Measurements from ENCODE around the gene PPP1R15A.
"Not testable (repeated sequence)": the region's sequence is repeated elsewhere in the genome, so short reads cannot be mapped to it uniquely, and the experiment has no call there.

Gene PPP1R15A

GRCh38 chr19:48867746-48868113, 4.5 kb upstream of the PPP1R15A start:
- DNase-seq (ENCODE audit: low read depth), result no peak
- H3K4me3 ChIP-seq (ENCODE audit: low read length), result peak overlapping the region; percentile 9
- TF ChIP-seq, protein P1, sequence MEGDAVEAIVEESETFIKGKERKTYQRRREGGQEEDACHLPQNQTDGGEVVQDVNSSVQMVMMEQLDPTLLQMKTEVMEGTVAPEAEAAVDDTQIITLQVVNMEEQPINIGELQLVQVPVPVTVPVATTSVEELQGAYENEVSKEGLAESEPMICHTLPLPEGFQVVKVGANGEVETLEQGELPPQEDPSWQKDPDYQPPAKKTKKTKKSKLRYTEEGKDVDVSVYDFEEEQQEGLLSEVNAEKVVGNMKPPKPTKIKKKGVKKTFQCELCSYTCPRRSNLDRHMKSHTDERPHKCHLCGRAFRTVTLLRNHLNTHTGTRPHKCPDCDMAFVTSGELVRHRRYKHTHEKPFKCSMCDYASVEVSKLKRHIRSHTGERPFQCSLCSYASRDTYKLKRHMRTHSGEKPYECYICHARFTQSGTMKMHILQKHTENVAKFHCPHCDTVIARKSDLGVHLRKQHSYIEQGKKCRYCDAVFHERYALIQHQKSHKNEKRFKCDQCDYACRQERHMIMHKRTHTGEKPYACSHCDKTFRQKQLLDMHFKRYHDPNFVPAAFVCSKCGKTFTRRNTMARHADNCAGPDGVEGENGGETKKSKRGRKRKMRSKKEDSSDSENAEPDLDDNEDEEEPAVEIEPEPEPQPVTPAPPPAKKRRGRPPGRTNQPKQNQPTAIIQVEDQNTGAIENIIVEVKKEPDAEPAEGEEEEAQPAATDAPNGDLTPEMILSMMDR (IDR thresholded peaks at IDR 0.05; ENCODE audit: insufficient read depth, low read depth, low read length, missing control alignments), result no peak

DNA sequence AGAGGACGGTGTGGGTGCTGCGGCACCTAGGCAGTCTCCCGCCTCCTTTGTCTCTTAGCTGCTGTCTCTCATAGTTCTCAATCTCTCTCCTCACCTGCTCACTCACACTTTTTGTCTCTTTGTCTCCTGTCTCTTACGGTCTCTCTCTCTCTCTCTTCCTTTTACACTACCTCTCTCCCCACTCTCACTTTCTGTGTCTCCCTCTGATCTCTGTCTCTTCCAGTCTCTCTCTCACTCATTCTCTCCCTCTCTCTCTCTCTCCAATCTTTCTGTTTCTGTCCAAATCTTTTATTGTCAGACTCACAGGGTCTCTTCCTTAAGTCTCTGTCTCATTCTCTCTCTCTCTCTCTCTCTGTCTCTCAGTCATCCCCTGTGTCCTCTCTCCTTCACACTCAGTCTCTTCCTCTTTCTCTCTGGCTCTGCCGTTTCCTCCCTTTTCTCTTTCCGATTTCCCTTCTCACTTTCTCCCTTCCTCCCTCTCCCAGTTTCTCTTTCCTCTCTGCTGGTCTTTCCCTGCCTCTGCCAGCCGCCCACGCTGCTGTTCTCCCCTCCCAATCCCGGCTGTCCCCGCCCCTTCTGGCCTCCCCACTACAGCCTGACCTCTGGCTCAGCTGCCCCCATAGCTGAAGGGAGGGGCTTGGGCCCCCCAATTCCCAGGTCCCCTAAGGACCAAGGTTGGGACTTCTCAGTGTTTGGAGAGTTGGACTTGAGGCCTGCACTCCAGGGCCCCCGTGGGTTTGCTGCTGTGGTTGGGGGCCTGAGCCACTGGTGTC, 3.9 kb upstream of the PPP1R15A start, which contains the start of gene PLEKHA4:
Gene PLEKHA4, minus strand, starts transcription at position 504 of the 773 bp plus-strand sequence. CDS start 997 bp downstream, outside the sequence.
- TF ChIP-seq, protein P1 (IDR thresholded peaks at IDR 0.05; ENCODE audit: insufficient read depth, low read depth, low read length, missing control alignments), result no peak
- peak within 1 kb of the TSS; percentile 9 for H3K4me3 ChIP-seq (ENCODE audit: low read length)
- no peak for DNase-seq (ENCODE audit: low read depth)

DNA sequence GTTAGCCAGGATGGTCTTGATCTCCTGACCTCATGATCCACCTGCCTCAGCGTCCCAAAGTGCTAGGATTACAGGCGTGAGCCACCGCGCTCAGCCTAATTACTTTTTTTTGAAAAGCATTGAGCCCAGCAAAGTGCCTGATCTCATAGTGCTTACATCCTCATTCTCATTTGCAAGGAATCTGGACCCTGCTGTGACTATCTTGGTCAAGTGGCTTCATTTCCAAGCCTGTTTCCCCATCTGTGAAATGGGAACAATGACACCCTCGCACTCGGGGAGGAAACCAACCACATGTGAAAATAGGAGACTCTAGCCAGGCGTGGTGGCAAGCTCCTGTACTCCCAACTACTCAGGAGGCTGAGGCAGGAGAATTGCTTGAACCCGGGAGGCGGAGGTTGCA, 2.2 kb upstream of the PPP1R15A start:
- H3K4me3 ChIP-seq (ENCODE audit: low read length), result no peak overlapping the region
- TF ChIP-seq, protein P1 (IDR thresholded peaks at IDR 0.05; ENCODE audit: insufficient read depth, low read depth, low read length, missing control alignments), result no peak
- DNase-seq (ENCODE audit: low read depth), result no peak

- H3K4me3 ChIP-seq (ENCODE audit: low read length), result peak overlapping the region; percentile 25
- DNase-seq (ENCODE audit: low read depth), result not testable (repeated sequence)
Measured at GRCh38 chr19:48871471-48872181, 595 bp upstream of the PPP1R15A start.

GRCh38 chr19:48872884-48873475, 759 bp downstream of the PPP1R15A start:
- H3K4me3 ChIP-seq (ENCODE audit: low read length), result peak overlapping the region; percentile 73
- peak; percentile 93 for DNase-seq (ENCODE audit: low read depth)
- TF ChIP-seq, protein P1 (IDR thresholded peaks at IDR 0.05; ENCODE audit: insufficient read depth, low read depth, low read length, missing control alignments), result no peak

GRCh38 chr19:48873476-48874302, 1.5 kb downstream of the PPP1R15A start:
- DNase-seq (ENCODE audit: low read depth), result no peak
- TF ChIP-seq, protein P1 (IDR thresholded peaks at IDR 0.05; ENCODE audit: insufficient read depth, low read depth, low read length, missing control alignments), result no peak
- H3K4me3 ChIP-seq (ENCODE audit: low read length), result peak overlapping the region; percentile 73
